ENCODE measurements around the gene NRL.

DNA sequence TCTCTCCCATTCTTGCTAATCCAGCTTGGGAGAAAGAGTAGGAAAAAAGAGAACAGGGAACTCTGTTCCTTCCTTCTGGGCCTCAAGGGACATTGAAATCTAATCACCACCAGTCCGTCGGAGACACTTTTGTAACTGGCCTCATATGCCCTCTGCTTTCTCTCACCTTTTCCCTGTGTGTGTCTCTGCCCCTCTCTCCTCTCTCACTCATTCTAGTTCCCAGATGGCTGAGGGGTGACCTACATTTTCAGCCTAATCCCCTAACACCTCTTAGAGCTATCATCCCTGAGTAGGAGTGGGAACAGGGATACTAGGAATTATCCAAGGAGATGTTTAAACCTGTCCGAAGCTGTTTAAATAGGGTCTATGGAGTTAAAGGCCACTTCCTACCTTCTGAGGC is 29.5 kb downstream of the NRL start:
- no peak for TF ChIP-seq GATA3 (IDR thresholded peaks at IDR 0.05; ENCODE audit: low read depth, low read length)
- TF ChIP-seq GATA2 (IDR thresholded peaks at IDR 0.05; ENCODE audit: low read depth, low read length), result no peak

Data from SH-SY5Y (cell line).